Hindlimb muscle (tissue), 1 donor: ENCODE measurements around the gene CHAT. TPM values are rescaled to one million over a fixed set of nuclear protein-coding genes. Genes with fewer than 3 reads are reported as not detected.

Experiments used
- DNase-seq: peaks from one replicate; pipeline ENCODE4 v3.0.0-alpha.2; 2013
- polyA plus RNA-seq: library from polyadenylated mRNA; unstranded; fragments of 120-200 nt; gene quantifications from one replicate; pipeline ENCODE4 v1.2.1, GENCODE V29; 2013; ENCODE audit not compliant: insufficient read length

The CHAT gene
- polyA plus RNA-seq, 1 donor, result not detected

DNA sequence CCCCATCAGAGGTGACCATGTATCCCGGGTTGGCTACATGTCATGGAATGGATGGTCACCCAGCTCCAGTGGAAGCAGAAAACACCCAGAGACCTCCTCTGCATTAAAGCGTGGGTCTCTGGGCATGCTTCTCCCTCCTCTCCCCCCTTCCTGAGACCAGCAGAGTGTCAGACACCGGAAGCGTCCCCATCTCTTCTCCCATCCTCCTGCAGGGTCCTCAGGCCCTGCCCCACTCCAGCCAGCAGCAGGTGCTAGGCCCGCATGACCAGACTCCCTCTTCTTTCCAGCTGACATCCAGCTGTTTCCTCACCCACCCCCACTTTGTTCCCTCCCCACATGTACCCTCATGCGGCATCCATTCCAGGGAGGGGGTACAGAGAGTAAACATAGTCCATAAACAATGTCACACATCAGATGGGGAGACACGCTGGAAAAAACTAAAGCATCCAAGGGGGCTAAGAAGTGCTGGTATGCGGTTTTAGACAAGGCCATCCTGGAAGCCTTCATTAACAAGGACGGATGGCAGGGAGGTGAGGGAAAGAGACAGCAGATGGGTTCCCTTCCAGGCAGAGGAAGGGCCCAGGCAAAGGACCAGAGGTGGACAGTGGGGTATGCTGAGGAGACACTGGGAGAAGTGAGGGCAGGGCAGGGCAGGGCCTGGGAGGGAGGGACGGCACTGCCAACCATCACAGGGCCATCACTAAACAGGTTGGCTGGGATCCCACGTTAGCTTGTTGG lies 16.2 kb upstream of the CHAT start:
- no peak for DNase-seq

DNA sequence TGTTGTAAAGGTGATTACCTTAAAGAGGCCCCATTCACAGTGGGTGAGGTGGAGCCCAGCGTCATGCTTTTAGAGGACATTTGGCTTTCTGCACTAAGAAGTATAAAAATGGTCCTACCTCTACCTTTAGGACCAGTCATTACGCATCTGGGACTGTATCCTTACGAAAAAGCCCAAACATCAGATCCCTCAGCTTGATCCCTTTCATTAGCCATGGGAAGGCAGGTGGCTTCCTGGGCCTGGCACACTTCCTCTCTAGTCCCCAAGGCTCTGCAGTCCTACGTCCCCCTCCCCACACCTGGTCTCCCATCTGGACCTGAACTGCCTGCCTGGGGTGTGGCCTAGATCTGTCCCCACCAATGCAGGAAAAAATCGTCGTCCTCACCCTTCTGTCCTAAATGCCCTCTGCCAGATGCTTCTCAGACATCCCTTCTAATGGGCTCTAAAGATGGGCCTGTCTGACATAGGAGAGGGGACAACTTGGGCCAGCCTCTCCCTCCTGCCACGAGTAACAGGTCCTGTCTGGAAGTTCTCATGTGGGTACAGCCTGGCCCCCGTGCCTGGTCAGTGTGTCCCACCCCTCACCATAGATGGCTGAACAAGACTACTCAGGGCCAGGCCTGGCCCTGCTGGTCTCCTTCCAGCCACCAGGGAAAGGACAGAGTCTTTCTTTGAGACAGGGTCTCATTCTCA lies 15.5 kb upstream of the CHAT start:
- DNase-seq, result no peak

DNA sequence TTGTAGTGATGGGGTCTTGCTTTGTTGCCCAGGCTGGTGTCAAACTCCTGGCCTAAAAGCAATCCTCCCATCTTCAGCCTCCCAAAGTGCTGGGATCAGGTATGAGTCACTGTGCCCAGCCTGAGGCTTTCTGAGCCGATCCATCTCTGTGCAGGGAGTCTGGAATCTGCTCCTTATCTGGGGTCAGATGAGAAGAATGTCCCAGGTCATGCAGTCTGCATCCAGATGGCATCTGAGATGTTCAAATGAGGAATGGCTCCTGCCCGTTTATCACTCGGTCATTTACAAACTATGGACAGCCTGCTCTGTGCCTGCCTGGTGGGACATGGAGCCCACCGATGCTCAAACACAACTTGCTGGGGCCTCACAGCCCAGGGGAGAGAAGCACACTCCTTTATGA lies 14.9 kb upstream of the CHAT start:
- DNase-seq, result no peak

DNA sequence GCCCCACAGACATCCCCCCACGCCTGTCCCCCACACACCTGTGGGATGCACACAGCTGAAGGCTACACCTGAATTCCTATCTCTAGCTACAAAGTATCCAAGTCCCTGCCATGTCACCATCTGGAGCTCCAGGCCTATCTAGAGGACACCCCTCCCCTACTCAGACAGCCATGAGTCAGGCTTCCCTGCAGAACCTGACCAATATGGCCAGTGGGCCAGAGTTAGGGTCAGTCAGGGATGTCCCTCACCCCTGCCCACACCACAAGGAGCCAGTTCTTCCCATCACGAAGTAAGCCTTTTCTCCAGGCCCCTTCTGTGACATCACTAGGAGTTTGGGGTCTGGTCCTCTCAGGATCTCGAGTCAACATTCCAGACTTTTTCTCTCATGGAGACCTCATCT lies 14.3 kb upstream of the CHAT start:
- DNase-seq, result no peak

DNA sequence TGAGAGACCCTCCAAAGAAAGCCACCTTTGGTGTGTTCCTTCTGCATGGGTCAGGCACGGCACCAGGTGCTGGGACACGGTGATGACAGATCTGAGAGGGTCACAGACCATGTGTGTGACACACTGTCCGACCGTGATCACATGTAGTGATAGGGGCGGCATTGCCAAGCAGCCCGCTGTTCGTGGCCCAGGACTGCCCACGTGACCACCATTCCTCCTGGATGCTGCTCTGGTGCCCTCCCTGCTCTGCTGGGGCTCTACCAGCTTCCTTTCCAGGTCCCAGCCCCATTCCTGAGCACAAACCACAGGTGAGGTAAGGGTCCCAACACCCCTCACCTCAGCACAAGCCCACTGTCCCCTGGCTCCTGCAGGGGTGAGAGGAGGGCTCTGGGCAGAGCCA lies 13.8 kb upstream of the CHAT start:
- no peak for DNase-seq

DNA sequence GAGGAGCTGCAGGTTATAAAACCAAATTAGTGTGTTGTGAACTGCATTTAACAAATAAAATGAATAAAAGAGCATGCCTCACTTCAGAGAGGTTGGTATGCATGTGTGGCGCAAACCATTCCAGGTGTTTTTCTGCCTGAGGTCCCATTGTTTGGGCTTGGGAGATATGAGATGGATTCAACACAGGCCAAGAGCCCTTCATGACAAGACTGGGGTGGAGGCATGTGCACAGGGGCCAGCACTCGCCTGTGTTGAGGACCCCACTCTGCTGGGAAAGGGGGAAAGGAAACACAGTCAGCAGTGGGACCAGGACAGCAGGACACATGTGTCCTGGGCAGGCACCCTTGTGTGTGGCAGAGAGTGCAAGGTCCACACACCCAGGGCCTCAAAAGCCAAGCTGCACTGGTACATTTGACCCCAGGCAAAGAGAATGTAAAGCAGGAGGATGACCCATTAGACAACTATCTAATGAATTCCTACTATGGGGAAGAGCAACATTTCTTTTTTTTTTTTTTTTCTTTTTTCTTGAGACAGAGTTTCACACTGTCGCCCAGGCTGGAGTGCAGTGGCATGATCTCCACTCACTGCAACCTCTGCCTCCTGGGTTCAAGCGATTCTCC lies 12.9 kb upstream of the CHAT start:
- no peak for DNase-seq

DNA sequence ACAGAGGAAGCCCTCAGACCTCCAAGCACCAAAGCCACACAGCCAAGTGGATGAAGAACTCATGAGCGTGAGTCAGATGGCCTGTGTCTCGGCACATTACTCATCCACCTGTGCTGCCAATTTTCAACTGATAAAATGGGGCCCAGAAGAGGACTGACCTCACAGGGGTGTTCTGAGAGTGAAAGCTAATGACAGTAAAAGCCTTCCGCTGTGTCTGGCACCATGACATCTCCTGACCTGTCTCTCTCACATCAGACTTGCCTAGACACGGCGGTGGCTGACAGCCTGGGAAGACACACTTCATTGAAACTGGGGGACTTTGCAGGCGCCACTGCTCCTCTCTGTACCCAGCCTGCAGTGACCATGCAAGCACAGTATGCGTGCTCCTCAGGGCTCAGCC lies 12.0 kb upstream of the CHAT start:
- no peak for DNase-seq

DNA sequence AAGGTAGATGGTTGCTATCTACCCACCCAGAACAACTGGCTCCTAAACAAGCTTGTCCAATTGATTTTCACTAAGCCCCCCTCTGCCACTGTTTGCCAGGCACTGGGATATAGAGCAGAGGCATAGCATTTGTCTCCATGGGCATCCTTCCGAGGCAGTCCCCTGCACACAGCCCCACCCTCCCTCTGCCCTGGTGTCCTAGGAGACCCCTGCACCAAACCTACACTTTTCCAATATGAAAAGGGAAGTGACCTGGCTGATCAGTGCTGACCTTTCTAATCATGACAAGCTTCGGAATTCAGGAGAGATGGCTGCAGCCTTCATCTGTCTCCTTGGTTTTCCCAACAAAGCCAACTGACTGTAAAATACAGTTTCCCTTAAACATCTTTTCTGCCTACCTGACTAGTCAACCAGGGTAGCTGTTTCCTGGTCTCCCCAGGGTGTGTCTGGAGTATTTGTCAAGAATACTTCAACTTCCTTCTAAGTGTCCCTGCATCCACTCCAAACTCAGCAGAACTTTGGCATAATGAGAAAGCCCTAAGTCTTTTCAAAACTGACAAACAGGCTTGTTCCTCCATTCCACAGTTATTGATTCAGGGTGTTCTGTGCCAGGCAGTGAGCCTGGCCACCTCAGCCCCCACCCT lies 11.3 kb upstream of the CHAT start:
- DNase-seq, result no peak

DNA sequence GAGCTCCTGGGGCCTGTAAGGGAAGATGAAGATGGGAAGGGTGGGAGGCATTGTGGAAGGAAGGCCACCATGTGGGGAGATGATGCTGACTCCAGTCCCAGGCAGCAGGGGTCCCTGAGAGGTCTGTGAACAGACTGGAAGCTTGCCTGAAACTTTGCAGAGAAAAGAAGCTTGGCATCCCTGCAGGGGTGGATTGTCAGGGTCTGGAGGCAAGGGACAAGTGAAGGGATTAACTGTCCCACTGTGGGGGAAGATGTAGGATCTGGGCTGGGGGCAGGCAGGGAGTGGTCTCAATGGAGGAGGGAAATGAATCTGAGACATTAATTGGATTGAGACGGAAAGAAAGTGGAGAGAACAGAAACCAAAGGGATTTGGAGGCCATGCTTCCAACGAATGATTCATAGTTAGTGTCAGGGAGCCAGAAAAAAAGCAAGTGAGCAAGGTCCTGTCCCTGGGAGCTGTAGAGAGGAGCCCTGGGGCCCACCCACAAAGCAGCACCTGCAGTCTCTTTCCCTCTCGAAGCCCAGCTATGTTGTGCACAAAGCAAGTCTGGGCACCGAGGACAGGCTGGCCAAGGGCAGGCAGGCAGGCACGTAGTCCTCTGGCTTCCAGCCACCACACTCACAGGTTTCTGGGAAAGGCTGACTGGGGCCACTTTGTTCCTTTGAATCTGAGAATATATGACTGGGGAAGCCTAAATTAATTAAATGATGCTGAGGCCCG lies 8.5 kb upstream of the CHAT start:
- no peak for DNase-seq

DNA sequence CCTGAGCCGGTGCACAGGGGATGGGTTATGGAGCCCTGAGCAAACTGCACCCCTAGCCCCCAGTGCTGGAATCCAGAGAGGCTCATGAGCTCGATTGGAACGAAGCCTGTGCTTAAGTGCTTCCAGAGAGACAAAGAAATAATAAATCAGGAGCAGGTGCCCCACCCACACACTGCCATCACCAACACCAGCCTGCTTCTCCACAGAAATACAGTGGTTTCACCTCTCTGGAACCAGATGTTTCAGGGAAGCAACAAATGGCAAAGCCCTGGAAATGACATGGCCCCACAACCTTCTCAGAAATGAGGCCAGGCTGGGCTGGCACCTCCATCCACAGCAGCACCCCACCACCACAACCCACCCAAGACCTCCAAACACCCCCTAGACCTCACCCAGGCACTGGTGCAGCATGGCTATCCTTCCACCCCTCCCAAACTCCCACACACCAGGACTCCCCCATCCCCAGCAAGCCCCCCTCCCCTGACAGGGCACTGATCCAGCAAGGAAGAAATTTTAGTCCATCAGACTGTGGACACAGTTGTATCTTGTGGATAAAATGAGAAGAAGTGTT lies 7.8 kb upstream of the CHAT start:
- DNase-seq, result no peak

DNA sequence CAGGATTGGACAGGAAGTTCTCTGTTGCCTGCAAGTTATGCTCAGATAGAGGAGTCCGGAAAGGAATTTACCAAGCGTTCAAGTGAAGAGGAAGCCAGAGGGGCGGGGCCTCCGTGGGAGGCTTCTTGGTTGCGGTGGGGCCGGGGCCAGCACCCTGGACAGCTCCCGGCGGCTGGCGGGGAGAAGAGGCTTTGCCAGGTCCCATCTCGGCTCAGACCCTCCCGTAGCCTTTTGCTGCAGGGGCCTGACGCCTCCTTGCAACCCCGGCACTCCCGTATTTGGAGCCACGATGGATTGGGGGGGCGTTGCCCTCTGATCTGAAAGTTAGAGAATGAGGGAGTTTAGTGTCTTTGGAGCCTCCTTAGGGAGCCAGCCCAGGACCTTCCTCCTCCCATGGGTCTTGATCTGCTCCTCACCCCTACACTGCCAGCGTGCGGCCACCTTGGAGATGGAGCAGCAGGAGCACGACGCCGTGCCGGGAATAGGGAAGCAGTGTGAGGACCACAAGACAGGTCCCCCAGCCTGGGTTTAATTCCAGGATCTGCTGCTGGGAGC lies 6.8 kb upstream of the CHAT start:
- DNase-seq, result peak; percentile 71

DNA sequence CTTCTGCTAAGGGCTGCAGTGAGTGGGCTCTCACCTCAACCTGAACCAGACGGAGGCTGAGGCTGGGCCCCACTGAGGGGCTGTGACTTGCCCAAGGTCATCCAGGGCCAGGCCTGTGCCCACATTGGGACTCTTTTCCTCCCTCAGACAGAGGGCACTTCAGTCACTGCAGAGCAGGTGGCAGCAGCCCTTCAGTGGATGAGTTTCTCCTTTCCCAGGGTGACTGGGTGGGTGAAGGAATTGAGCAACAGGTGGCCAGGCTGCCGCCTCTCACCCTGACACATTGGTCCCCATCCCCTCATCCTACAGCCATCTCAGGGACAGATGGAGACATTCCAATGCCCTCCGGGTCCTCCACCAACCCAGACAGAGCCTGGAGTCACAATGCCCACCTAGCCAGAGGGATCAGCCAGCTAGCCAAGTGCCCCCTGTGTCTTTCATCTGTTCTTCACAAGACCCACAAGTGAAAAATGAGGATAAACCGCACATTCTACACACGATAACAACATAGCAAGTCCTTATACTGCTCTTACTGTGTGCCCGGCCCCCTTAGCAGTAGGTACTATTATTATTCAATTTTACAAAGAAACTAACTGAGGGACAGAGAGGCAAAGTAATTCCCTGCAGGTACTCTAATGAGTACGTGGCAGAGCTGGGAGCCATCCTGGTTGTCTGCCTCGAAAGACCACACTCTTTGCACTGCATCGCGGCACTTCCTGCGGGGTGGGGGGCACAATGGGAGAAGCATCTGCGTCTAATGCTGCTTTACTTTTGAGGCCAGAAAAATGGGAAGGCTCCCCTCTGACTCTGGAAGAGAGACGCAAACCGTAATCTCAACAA lies 5.5 kb upstream of the CHAT start:
- no peak for DNase-seq

DNA sequence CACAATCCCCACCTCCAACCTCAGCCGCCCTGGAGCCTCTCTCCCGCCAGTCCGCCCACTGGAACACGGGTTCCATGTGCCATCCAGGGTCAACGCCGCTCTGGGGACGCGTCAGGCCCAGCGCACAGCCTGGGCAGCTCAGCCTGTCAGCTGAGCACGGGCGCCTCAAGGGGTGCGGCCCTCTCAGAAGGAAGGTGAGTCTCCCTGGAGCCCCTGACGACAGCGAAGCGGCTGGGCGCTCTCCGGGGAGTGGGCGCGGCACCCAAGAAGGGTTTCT lies 4.9 kb upstream of the CHAT start:
- no peak for DNase-seq

DNA sequence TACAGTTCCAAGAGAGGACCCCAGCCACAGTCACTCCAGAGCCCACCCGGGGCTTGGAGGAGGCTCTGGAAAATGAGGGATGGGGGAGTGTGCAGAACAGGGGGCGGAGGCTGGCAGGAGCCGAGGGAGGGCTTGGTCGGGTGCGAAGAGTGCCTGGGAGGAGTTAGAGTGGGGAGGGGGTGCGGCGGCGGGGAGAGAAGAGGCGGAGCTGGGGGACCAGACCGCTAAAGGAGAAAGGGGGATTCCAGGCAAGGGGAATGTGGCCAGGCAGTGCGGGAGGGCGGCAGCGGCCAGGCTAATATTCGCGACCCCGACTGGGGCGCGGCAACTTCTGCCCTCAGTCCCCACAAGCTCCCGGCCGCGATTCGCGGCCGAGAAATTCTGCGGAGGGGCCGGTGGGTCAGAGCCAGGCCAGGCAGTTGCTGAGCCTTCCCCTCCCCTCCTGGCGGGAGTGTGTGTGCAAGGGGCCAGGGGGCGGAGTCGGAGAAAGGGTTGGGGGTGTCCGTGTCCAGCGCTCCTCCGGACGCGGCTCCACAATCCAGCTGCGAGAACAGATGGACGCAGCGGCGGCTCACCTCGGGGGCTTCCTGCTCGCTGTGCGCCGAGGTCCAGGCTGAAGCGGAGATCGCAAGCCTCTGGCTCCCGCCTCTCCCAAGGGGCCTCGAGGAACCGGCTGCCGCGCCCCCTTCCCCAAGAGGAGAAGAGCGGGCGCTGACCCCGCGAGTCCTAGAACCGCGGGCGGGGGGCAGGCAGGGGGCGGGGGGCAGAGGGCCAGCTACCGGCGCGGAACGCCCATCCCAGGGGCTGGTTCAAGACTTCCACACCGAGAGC lies 4.3 kb upstream of the CHAT start:
- DNase-seq, result no peak

DNA sequence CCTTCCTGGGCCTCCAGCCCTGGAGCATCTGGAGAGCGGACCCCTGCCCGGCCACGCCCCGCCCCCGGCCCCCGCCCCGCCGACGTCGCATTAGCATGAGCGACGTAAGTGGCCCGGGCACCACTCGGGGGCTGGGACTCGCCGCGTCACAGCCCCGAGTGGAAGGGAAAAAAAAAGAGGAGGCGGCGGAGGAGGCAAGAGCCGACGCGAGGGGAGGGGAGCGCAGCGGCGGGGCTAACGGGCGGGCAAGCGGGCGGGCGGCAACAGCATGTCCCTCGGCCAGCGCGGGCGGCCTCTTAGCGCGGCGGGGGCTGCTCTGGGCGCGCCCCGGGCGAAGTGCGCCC lies 3.8 kb upstream of the CHAT start, which contains the start of gene SLC18A3:
TSS of gene SLC18A3 (plus strand) at position 197 of the 344 bp plus-strand sequence. CDS start 431 bp downstream, outside the sequence.
- DNase-seq, result no peak

DNA sequence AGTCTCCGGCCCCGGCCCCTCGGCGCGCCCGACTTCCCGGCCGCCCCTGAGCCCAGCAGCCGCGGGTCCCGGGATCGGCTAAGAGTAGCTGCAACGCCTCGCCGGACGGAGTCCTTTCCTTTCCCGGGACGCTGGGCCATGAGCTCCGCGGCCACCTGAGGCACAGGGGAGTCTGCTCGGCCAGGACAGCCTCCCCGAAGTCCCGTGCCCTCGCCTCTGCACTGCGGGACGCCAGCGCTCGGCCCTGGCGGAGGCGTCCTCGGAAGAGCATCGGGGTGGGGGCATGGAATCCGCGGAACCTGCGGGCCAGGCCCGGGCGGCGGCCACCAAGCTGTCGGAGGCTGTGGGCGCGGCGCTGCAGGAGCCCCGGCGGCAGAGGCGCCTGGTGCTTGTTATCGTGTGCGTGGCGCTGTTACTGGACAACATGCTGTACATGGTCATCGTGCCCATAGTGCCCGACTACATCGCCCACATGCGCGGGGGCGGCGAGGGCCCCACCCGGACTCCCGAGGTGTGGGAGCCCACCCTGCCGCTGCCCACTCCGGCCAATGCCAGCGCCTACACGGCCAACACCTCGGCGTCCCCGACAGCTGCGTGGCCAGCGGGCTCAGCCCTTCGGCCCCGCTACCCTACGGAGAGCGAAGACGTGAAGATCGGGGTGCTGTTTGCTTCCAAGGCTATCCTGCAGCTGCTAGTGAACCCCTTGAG lies 3.2 kb upstream of the CHAT start:
- DNase-seq, result no peak

DNA sequence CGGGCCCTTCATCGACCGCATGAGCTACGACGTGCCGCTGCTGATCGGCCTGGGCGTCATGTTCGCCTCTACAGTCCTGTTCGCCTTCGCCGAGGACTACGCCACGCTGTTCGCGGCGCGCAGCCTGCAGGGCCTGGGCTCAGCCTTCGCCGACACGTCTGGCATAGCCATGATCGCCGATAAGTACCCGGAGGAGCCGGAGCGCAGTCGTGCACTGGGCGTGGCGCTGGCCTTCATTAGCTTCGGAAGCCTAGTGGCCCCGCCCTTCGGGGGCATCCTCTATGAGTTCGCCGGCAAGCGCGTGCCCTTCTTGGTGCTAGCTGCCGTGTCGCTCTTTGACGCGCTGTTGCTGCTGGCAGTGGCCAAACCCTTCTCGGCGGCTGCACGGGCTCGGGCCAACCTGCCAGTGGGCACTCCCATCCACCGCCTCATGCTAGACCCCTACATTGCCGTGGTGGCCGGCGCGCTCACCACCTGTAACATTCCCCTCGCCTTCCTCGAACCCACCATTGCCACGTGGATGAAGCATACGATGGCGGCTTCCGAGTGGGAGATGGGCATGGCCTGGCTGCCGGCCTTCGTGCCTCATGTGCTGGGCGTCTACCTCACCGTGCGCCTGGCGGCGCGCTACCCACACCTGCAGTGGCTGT lies 2.5 kb upstream of the CHAT start:
- DNase-seq, result no peak

DNA sequence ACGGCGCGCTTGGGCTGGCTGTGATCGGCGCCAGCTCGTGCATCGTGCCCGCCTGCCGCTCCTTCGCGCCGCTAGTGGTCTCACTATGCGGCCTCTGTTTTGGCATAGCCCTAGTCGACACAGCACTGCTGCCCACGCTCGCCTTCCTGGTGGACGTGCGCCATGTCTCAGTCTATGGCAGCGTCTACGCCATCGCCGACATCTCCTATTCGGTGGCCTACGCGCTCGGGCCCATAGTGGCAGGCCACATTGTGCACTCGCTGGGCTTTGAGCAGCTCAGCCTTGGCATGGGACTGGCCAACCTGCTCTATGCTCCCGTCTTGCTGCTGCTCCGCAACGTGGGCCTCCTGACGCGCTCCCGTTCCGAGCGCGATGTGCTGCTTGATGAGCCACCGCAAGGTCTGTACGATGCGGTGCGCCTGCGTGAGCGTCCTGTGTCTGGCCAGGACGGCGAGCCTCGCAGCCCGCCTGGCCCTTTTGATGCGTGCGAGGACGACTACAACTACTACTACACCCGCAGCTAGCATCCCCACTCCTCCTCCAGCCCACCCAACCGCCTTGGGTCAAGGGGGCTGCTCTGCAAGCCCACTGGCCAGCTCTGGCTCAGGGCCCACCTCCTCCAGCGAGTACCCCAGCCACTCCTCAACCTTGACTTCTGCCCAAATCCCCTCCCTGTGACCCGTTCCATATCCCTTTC lies 1.9 kb upstream of the CHAT start:
- DNase-seq, result no peak
